GM12878 (cell line): ENCODE data around the gene GIMAP6. TPM values are rescaled to one million over a fixed set of nuclear protein-coding genes. Genes with fewer than 3 reads are reported as not detected.

Source experiments
- ATF7 ChIP-seq: fragments of 450-650 bp; IDR thresholded peaks from 2 replicates; pipeline ENCODE4 v1.6.1; 2016; ENCODE audit warnings: low read depth, mild to moderate bottlenecking
- BACH1 ChIP-seq: fragments of 450-650 bp; IDR thresholded peaks from 2 replicates; pipeline ENCODE4 v1.6.1; 2017; ENCODE audit warnings: mild to moderate bottlenecking, borderline replicate concordance
- BCL3 ChIP-seq: IDR thresholded peaks from 2 replicates; pipeline ENCODE4 v1.6.1; 2011; ENCODE audit warnings: borderline replicate concordance, low read depth, mild to moderate bottlenecking, moderate library complexity, low read length; ENCODE audit not compliant: insufficient read depth, poor library complexity, severe bottlenecking
- BHLHE40 ChIP-seq, 2 experiments: fragments of 450-650 bp in 1 of 2; IDR thresholded peaks; 2 replicates each; pipeline ENCODE4 v1.6.1; 2011 to 2017; ENCODE audit warnings: low read depth in 2 of 2, borderline replicate concordance in 1 of 2, improper control_type of control experiment in 1 of 2, low read length in 1 of 2, mild to moderate bottlenecking in 1 of 2
- BRCA1 ChIP-seq: IDR thresholded peaks from 2 replicates; pipeline ENCODE4 v1.6.1; 2011; ENCODE audit warnings: low read depth, low read length, improper control_type of control experiment
- CHD1 ChIP-seq: IDR thresholded peaks from 2 replicates; pipeline ENCODE4 v1.6.1; 2012; ENCODE audit warnings: low read depth, low read length, improper control_type of control experiment
- CHD2 ChIP-seq: IDR thresholded peaks from 2 replicates; pipeline ENCODE4 v1.6.1; 2011; ENCODE audit warnings: low read depth, low read length, improper control_type of control experiment, borderline replicate concordance
- CHD4 ChIP-seq: fragments of 200-600 bp; sonication (generic); IDR thresholded peaks from 2 replicates; pipeline ENCODE4 v1.6.1; 2016; ENCODE audit warnings: mild to moderate bottlenecking
- CREM ChIP-seq: IDR thresholded peaks from 2 replicates; pipeline ENCODE4 v1.6.1; 2014; ENCODE audit warnings: antibody characterized with exemption, low read depth
- EZH2 ChIP-seq: IDR thresholded peaks from 2 replicates; pipeline ENCODE4 v1.6.1; 2012; ENCODE audit warnings: low read depth, mild to moderate bottlenecking, control low read depth, inconsistent platforms, low read length, borderline replicate concordance; ENCODE audit not compliant: control insufficient read depth
- FOXK2 ChIP-seq: fragments of 450-650 bp; IDR thresholded peaks from 2 replicates; pipeline ENCODE4 v1.6.1; 2017; ENCODE audit warnings: mild to moderate bottlenecking, moderate library complexity
- KLF5 ChIP-seq: fragments of 450-650 bp; IDR thresholded peaks from 2 replicates; pipeline ENCODE4 v1.6.1; 2014; ENCODE audit warnings: mild to moderate bottlenecking; ENCODE audit not compliant: partially characterized antibody
- LARP7 ChIP-seq: fragments of 450-650 bp; IDR thresholded peaks from 2 replicates; pipeline ENCODE4 v1.6.1; 2017; ENCODE audit warnings: mild to moderate bottlenecking
- MXI1 ChIP-seq: fragments of 150-350 bp; IDR thresholded peaks from 2 replicates; pipeline ENCODE4 v1.6.1; 2011; ENCODE audit warnings: low read depth, mild to moderate bottlenecking, inconsistent platforms, low read length, improper control_type of control experiment
- NFYB ChIP-seq: IDR thresholded peaks from 2 replicates; pipeline ENCODE4 v1.6.1; 2011; ENCODE audit warnings: low read depth, mild to moderate bottlenecking, low read length, improper control_type of control experiment, moderate library complexity; ENCODE audit not compliant: insufficient read depth
- NKRF ChIP-seq: fragments of 450-650 bp; conservative IDR thresholded peaks from 2 replicates; pipeline ENCODE4 v1.6.1; 2017; ENCODE audit warnings: mild to moderate bottlenecking, moderate library complexity
- PAX8 ChIP-seq: fragments of 450-650 bp; IDR thresholded peaks from 2 replicates; pipeline ENCODE4 v1.6.1; 2017; ENCODE audit warnings: mild to moderate bottlenecking, moderate library complexity
- POLR2A ChIP-seq: IDR thresholded peaks from 2 replicates; pipeline ENCODE4 v1.6.1; 2011; ENCODE audit warnings: low read depth, mild to moderate bottlenecking, low read length
- REST ChIP-seq: IDR thresholded peaks from 2 replicates; pipeline ENCODE4 v1.6.1; 2012; ENCODE audit warnings: mild to moderate bottlenecking, low read depth, low read length
- SP1 ChIP-seq: IDR thresholded peaks from one replicate; pipeline ENCODE4 v1.6.1; 2011; ENCODE audit warnings: low read depth, low read length
- SPI1 ChIP-seq: IDR thresholded peaks from 2 replicates; pipeline ENCODE4 v1.6.1; 2011; ENCODE audit warnings: low read depth, mild to moderate bottlenecking, low read length, moderate library complexity, borderline replicate concordance; ENCODE audit not compliant: insufficient read depth
- SREBF1 ChIP-seq: IDR thresholded peaks from 2 replicates; pipeline ENCODE4 v1.6.1; 2012; ENCODE audit warnings: mild to moderate bottlenecking, low read length
- TCF3 ChIP-seq: IDR thresholded peaks from 2 replicates; pipeline ENCODE4 v1.6.1; 2012; ENCODE audit warnings: low read depth, mild to moderate bottlenecking, low read length, borderline replicate concordance; ENCODE audit not compliant: insufficient read depth
- polyA plus RNA-seq, 11 experiments: library from polyadenylated mRNA; depleted of rRNA in 4 of 11; unstranded in 6 of 11; stranded (reverse) in 5 of 11; fragments of >200 nt; fragmentation: Nextera tagmentation in 4 of 11; fragmentation: Illumina TruSeq in 1 of 11; extraction: Ambion mirVana in 4 of 11; extraction: Trizol in 1 of 11; gene quantifications; 1 replicate in 1 of 11; 2 replicates in 10 of 11; pipeline versions ENCODE4 v1.2.1 to v1.2.3, GENCODE V29; 2011 to 2016; ENCODE audit warnings: inconsistent platforms in 2 of 11, missing spikeins in 2 of 11, low read depth in 1 of 11
- total RNA-seq, 4 experiments: library from RNA; depleted of rRNA in 3 of 4; stranded (reverse); fragments of >200 nt in 3 of 4; fragmentation: Illumina TruSeq in 1 of 4; extraction: Trizol in 1 of 4; gene quantifications; 2 replicates each; pipeline versions ENCODE4 v1.2.1 to v1.2.3, GENCODE V29; 2013 to 2021

Gene GIMAP6
- total and polyA plus RNA-seq, 10 of the 15 experiments (the other 5 are each of a cell fraction or from before 2014, with no cell fraction given), result 6.2 to 49.2 (median 35.4) TPM

- TF ChIP-seq EZH2, result no peak
- TF ChIP-seq KLF5, result no peak
- peak; percentile 96 for TF ChIP-seq BCL3
- 0 out of 2 replicates have a peak, but pooled peaks have one; percentile 36 for TF ChIP-seq TCF3
- no peak for TF ChIP-seq MXI1
- no peak; the same call in 1 of the 2 replicates for TF ChIP-seq SREBF1
- no peak for TF ChIP-seq CHD4
- TF ChIP-seq SP1, result peak; percentile 47
- 0 out of 2 replicates have a peak, but pooled peaks have one; percentile 26 for TF ChIP-seq NFYB
- no peak for TF ChIP-seq CHD1
- no peak for TF ChIP-seq BRCA1
- peak; percentile 19 to 58; a peak in 2 of 4 replicates for TF ChIP-seq BHLHE40 (IDR thresholded peaks at IDR 0.05; ENCODE audit: borderline replicate concordance in 1 of 2, low read depth in 2 of 2, low read length in 1 of 2)
- TF ChIP-seq CHD2, result no peak; the same call in 1 of the 2 replicates
- TF ChIP-seq BACH1, result no peak
- no peak for TF ChIP-seq LARP7
- no peak for TF ChIP-seq REST
- no peak for TF ChIP-seq PAX8
- no peak for TF ChIP-seq CREM
- 0 out of 2 replicates have a peak, but pooled peaks have one; percentile 23 for TF ChIP-seq SPI1
- no peak for TF ChIP-seq FOXK2
- TF ChIP-seq POLR2A, result peak; percentile 37; the same call in 1 of the 2 replicates
- no peak for TF ChIP-seq NKRF
- peak; percentile 68 for TF ChIP-seq ATF7
Observed at GRCh38 chr7:150668472-150668911, 36.3 kb upstream of the GIMAP6 start (continued).
